HepG2 (cell line): ENCODE measurements around the gene KDM2B. TPM values are rescaled to one million over a fixed set of nuclear protein-coding genes. Genes with fewer than 3 reads are reported as not detected.

Source experiments
- AGO2 ChIP-seq: fragments of 200-400 bp; formaldehyde crosslinking; optimal IDR thresholded peaks from 2 replicates; pipeline ENCODE3; 2017; ENCODE audit warnings: mild to moderate bottlenecking, low read depth, low read length, moderate library complexity
- ATF6 ChIP-seq: sonication (generic); formaldehyde crosslinking; conservative IDR thresholded peaks from 2 replicates; pipeline ENCODE4 v1.4.0; 2020; ENCODE audit warnings: missing genetic modification reagents
- BCL6 ChIP-seq: IDR thresholded peaks from 2 replicates; pipeline ENCODE4 v1.6.1; 2016; ENCODE audit warnings: missing genetic modification reagents, missing compliant biosample characterization
- CREB3 ChIP-seq: sonication (generic); formaldehyde crosslinking; IDR thresholded peaks from 2 replicates; pipeline ENCODE4 v1.5.0; 2020; ENCODE audit warnings: missing genetic modification reagents
- GTF2F1 ChIP-seq: fragments of 150-350 bp; IDR thresholded peaks from 2 replicates; pipeline ENCODE4 v1.6.1; 2014; ENCODE audit warnings: low read length
- HCFC1 ChIP-seq: fragments of 150-350 bp; IDR thresholded peaks from 2 replicates; pipeline ENCODE4 v1.6.1; 2014; ENCODE audit warnings: low read depth, low read length
- MYC ChIP-seq: sonication (generic); formaldehyde crosslinking; IDR thresholded peaks from 2 replicates; pipeline ENCODE4 v1.9.0; 2021; ENCODE audit warnings: missing genetic modification reagents, borderline replicate concordance
- NR2F2 ChIP-seq: IDR thresholded peaks from 2 replicates; pipeline ENCODE4 v1.6.1; 2012; ENCODE audit warnings: low read depth, inconsistent platforms, borderline replicate concordance
- PAWR ChIP-seq: sonication (generic); formaldehyde crosslinking; IDR thresholded peaks from 2 replicates; pipeline ENCODE4 v1.4.0; 2020; ENCODE audit warnings: missing genetic modification reagents, mild to moderate bottlenecking, borderline replicate concordance
- PHF20 ChIP-seq: sonication (generic); formaldehyde crosslinking; IDR thresholded peaks from 2 replicates; pipeline ENCODE4 v1.5.0; 2020; ENCODE audit warnings: mild to moderate bottlenecking, missing genetic modification reagents
- RNF2 ChIP-seq: fragments of 450-650 bp; conservative IDR thresholded peaks from 2 replicates; pipeline ENCODE4 v1.6.1; 2016; ENCODE audit warnings: low read depth
- SMAD1 ChIP-seq: sonication (generic); formaldehyde crosslinking; IDR thresholded peaks from 2 replicates; pipeline ENCODE4 v1.4.0; 2020; ENCODE audit warnings: missing genetic modification reagents, low read depth, mild to moderate bottlenecking, borderline replicate concordance
- SRY ChIP-seq: sonication (generic); formaldehyde crosslinking; IDR thresholded peaks from 2 replicates; pipeline ENCODE4 v1.8.0; 2022; ENCODE audit warnings: mild to moderate bottlenecking, missing genetic modification reagents
- TAF15 ChIP-seq: fragments of 200-400 bp; formaldehyde crosslinking; IDR thresholded peaks from one replicate; pipeline ENCODE4 v1.6.1; 2018; ENCODE audit warnings: mild to moderate bottlenecking, low read depth, low read length; ENCODE audit not compliant: poor library complexity, severe bottlenecking
- TFAP4 ChIP-seq: sonication (generic); IDR thresholded peaks from 2 replicates; pipeline ENCODE4 v1.6.1; 2016; ENCODE audit warnings: low read depth, borderline replicate concordance
- ZBTB1 ChIP-seq: sonication (generic); formaldehyde crosslinking; IDR thresholded peaks from 2 replicates; pipeline ENCODE4 v1.4.0; 2020; ENCODE audit warnings: missing genetic modification reagents, borderline replicate concordance
- ZBTB7A ChIP-seq: sonication (generic); formaldehyde crosslinking; IDR thresholded peaks from 2 replicates; pipeline ENCODE4 v1.8.0; 2022; ENCODE audit warnings: mild to moderate bottlenecking, missing genetic modification reagents
- ZFP82 ChIP-seq: sonication (generic); formaldehyde crosslinking; IDR thresholded peaks from 2 replicates; pipeline ENCODE4 v1.5.1; 2020; ENCODE audit warnings: mild to moderate bottlenecking, missing genetic modification reagents, borderline replicate concordance
- ZNF124 ChIP-seq: sonication (generic); formaldehyde crosslinking; IDR thresholded peaks from 2 replicates; pipeline ENCODE4 v1.4.0; 2020; ENCODE audit warnings: missing genetic modification reagents
- ZNF251 ChIP-seq: sonication (generic); formaldehyde crosslinking; IDR thresholded peaks from 2 replicates; pipeline ENCODE4 v1.9.0; 2021; ENCODE audit warnings: mild to moderate bottlenecking, missing genetic modification reagents
- ZNF292 ChIP-seq: sonication (generic); formaldehyde crosslinking; IDR thresholded peaks from 2 replicates; pipeline ENCODE4 v1.8.1; 2022; ENCODE audit warnings: mild to moderate bottlenecking, low read depth, missing genetic modification reagents, borderline replicate concordance
- ZNF431 ChIP-seq: sonication (generic); formaldehyde crosslinking; IDR thresholded peaks from 2 replicates; pipeline ENCODE4 v1.9.0; 2022; ENCODE audit warnings: missing genetic modification reagents, low read depth, mild to moderate bottlenecking, borderline replicate concordance
- ZNF562 ChIP-seq: sonication (generic); formaldehyde crosslinking; IDR thresholded peaks from 2 replicates; pipeline ENCODE4 v1.8.0; 2022; ENCODE audit warnings: missing genetic modification reagents, borderline replicate concordance
- ZNF691 ChIP-seq: sonication (generic); formaldehyde crosslinking; IDR thresholded peaks from 2 replicates; pipeline ENCODE4 v1.4.0; 2020; ENCODE audit warnings: missing genetic modification reagents, low read depth, mild to moderate bottlenecking, borderline replicate concordance
- ZNF740 ChIP-seq: sonication (generic); formaldehyde crosslinking; IDR thresholded peaks from 2 replicates; pipeline ENCODE4 v1.4.0; 2020; ENCODE audit warnings: missing genetic modification reagents
- polyA plus RNA-seq, 8 experiments: library from polyadenylated mRNA; depleted of rRNA in 3 of 8; stranded (reverse) in 7 of 8; unstranded in 1 of 8; fragments of >200 nt; fragmentation: Illumina TruSeq in 4 of 8; extraction: Trizol in 4 of 8; gene quantifications; 2 replicates each; pipeline versions ENCODE4 v1.2.1 to v1.2.3, GENCODE V29; 2011 to 2016; ENCODE audit warnings: low read depth in 4 of 8, missing spikeins in 1 of 8, mixed read lengths in 1 of 8; ENCODE audit not compliant: insufficient read depth in 1 of 8
- total RNA-seq, 5 experiments: library from RNA; depleted of rRNA; stranded (reverse); fragments of >200 nt; fragmentation: Illumina TruSeq; extraction: Trizol; gene quantifications; 2 replicates each; pipeline ENCODE4 v1.2.3, GENCODE V29; 2016; ENCODE audit warnings: low read depth in 1 of 5

The KDM2B gene
- total and polyA plus RNA-seq, 2 of the 13 experiments (the other 11 are each of a cell fraction or from before 2014, with no cell fraction given), result 17.5 to 26.1 TPM

- no peak for TF ChIP-seq ZBTB1 (CRISPR knock-in tag)
- peak; percentile 66; the same call in 1 of the 2 replicates for TF ChIP-seq RNF2
- TF ChIP-seq NR2F2, result no peak
- no peak for TF ChIP-seq PAWR
- no peak for TF ChIP-seq ZNF292 (CRISPR knock-in tag)
- no peak for TF ChIP-seq ZNF124 (CRISPR knock-in tag)
- no peak for TF ChIP-seq PHF20 (CRISPR knock-in tag)
- peak; percentile 19; the same call in 1 of the 2 replicates for TF ChIP-seq MYC (CRISPR knock-in tag)
- peak; percentile 65; the same call in 1 of the 2 replicates for TF ChIP-seq TFAP4
- TF ChIP-seq HCFC1, result no peak
- TF ChIP-seq SRY, result peak; percentile 43; the same call in 1 of the 2 replicates
- TF ChIP-seq ZFP82 (CRISPR knock-in tag), result 0 out of 2 replicates have a peak, but pooled peaks have one; percentile 56
- TF ChIP-seq ATF6 (CRISPR knock-in tag), result no peak
- peak; percentile 85 for TF ChIP-seq BCL6
- TF ChIP-seq CREB3 (CRISPR knock-in tag), result peak; percentile 18; the same call in 1 of the 2 replicates
- no peak for TF ChIP-seq ZNF740 (CRISPR knock-in tag)
- TF ChIP-seq ZBTB7A, result no peak
- TF ChIP-seq ZNF251 (CRISPR knock-in tag), result no peak
- TF ChIP-seq SMAD1 (CRISPR knock-in tag), result 0 out of 2 replicates have a peak, but pooled peaks have one; percentile 8
- no peak for TF ChIP-seq AGO2
- TF ChIP-seq ZNF431 (CRISPR knock-in tag), result no peak
- TF ChIP-seq ZNF562 (CRISPR knock-in tag), result no peak
- TF ChIP-seq TAF15, result no peak
- TF ChIP-seq ZNF691 (CRISPR knock-in tag), result no peak
- TF ChIP-seq GTF2F1, result 0 out of 2 replicates have a peak, but pooled peaks have one; percentile 54
Observed at GRCh38 chr12:121626087-121626852, 45.4 kb upstream of the KDM2B start, which contains the start of gene ORAI1 (continued).
